GM21529 (cell line): ENCODE data around the gene SDR9C7.
"Not testable (repeated sequence)": the region's sequence is repeated elsewhere in the genome, so short reads cannot be mapped to it uniquely, and the experiment has no call there.

Source experiments
- ATAC-seq: cut with Tn5 transposase; IDR thresholded peaks from one replicate; pipeline ENCODE4 v1.9.1; 2021; ENCODE audit not compliant: unreplicated experiment

Gene SDR9C7

DNA sequence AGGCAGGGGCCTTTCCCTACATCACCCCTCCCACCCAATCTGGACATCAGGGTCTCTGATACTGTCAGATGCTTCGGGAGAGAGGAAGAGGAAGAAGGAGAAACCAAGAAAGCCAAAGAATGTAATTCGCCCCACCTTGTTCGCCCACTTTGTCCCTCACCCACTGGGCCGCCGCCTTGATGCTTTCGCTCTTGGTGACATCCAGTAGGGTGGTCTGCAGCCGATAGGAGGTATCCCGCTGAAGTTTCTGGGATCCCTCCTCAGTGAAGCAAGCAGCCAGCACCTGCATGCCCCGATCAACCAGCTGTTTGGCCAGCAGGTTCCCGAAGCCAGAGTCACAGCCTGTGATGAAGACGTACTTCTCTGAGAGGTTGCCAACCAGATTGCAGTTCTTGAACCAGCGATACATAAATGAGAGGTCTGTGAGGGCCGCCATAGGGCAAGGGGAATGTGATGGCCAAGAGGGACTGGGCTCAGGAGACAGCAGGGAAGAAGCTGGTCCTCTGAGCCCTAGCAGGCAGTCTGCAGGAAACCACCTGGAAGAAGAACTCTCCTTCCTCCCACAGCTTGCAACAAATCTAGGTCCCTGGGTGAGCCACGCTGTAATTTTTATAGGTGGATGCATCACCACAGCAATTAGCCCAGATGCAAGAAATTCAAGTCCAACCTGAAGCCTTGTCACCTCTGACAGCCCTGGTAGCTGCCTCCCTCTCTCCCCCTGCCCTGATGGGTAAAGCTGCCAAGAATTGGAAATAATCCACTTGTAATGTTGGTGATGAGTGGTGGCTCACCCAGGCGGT, at the start of gene SDR9C7:
SDR9C7 (minus strand) TSS at position 583 of the 800 bp plus-strand sequence; CDS start at position 436, 147 bp downstream.
- ATAC-seq: no peak

- no peak for ATAC-seq
Observed at GRCh38 chr12:56983386-56983785, 49.2 kb upstream of the SDR9C7 start.

GRCh38 chr12:56982578-56983236, 48.5 kb upstream of the SDR9C7 start:
- not testable (repeated sequence) for ATAC-seq

DNA sequence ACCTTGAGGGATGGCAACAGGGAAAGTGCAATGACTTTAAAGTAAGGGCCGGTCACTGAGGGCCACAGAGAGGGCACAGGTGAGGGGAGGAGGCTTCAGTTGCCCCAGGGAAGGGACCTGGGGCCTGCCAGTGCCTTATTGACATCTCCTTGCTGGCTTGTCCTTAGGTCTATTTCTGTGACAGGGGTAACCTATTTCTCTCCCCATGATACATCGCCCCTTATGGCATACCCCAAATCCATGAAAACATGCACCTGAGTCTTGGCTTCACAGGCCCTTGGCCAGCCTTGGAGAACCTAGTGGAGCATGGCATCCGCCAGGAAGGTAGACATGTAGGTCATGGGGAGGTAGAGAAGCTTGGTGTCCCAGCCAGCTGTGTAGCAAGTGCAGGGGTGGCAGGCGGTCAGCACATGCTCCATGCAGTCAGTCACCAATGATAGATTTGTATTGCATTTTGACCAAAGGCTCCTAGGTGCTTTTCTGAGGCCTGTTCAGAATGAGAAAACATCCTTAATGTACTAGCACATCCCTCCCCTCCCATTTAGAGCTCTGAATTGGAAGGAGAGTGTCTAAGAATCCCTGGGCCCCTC, 46.8 kb upstream of the SDR9C7 start:
- no peak for ATAC-seq

- ATAC-seq: no peak
Observed at GRCh38 chr12:56980268-56980667, 46.1 kb upstream of the SDR9C7 start.

DNA sequence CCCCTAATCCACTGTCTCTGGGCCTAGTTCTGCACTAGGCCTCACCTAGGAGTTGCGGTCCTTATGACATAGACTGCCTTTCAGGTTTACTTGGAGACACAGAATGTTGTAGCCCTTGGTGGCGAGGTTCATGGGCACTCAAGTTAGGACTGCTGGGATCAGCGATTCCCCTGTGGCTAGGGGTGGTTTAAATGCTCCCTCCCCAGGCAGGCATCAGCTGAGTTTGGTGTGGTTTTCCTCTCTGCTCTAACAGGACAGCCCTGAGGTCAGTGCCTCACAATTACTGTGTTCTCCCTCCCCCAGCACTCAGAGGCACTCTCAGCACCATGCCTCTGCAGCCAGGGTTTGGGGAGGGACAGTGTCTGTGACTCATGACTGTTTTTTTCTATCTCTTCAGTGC, 45.4 kb upstream of the SDR9C7 start:
- ATAC-seq: no peak

DNA sequence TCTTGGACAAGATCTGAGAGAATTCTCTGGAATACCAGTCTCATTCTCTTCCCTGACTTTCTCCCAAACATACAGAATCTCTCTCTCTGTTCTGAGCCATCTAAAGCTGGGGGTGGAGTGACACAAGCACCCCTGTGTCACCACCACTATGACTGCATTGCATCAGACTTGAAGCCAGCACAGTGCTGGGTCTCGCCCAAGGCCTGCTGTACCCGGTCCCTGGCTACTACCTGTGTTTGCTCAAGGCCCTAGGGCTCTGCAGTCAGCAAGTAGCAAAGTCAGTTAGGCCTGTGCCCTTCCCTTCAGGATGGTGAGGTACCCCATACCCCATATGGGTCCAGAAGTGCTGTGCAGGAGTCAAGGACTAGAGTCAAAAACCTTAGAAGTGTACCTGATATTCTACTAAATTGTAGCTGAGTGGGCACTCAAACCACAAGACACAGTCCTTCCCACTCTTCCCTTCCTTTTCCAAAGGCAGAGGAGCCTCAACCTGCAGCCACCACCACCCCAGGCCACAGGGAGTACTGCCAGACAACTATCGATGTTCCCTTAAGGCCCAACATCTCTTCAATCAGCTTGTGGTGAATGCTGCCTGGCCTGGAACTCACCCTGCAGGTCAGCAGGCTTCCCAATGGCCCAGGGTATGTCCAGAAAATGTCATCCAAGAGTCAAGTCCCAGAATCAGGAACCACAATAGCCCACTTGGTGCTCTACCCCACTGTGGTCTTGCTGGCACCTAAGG, 44.4 kb upstream of the SDR9C7 start:
- no peak for ATAC-seq

- not testable (repeated sequence) for ATAC-seq
Observed at GRCh38 chr12:56977361-56977760, 43.2 kb upstream of the SDR9C7 start.

GRCh38 chr12:56974224-56974623, 40.0 kb upstream of the SDR9C7 start:
- not testable (repeated sequence) for ATAC-seq

GRCh38 chr12:56968910-56969309, 34.7 kb upstream of the SDR9C7 start:
- ATAC-seq: not testable (repeated sequence)

GRCh38 chr12:56965997-56966642, 31.9 kb upstream of the SDR9C7 start:
- ATAC-seq: not testable (repeated sequence)

GRCh38 chr12:56965124-56965523, 30.9 kb upstream of the SDR9C7 start:
- not testable (repeated sequence) for ATAC-seq

DNA sequence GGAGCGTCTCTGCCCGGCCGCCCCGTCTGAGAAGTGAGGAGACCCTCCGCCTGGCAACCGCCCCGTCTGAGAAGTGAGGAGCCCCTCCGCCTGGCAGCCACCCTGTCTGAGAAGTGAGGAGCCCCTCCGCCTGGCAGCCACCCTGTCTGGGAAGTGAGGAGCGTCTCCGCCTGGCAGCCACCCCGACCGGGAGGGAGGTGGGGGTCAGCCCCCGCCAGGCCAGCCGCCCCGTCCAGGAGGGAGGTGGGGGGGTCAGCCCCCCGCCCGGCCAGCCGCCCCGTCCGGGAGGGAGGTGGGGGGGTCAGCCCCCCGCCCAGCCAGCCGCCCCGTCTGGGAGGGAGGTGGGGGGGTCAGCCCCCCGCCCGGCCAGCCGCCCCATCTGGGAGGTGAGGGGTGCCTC, 29.3 kb upstream of the SDR9C7 start:
- not testable (repeated sequence) for ATAC-seq

- not testable (repeated sequence) for ATAC-seq
Observed at GRCh38 chr12:56962247-56962646, 28.0 kb upstream of the SDR9C7 start.

GRCh38 chr12:56958422-56958821, 24.2 kb upstream of the SDR9C7 start:
- ATAC-seq: no peak

DNA sequence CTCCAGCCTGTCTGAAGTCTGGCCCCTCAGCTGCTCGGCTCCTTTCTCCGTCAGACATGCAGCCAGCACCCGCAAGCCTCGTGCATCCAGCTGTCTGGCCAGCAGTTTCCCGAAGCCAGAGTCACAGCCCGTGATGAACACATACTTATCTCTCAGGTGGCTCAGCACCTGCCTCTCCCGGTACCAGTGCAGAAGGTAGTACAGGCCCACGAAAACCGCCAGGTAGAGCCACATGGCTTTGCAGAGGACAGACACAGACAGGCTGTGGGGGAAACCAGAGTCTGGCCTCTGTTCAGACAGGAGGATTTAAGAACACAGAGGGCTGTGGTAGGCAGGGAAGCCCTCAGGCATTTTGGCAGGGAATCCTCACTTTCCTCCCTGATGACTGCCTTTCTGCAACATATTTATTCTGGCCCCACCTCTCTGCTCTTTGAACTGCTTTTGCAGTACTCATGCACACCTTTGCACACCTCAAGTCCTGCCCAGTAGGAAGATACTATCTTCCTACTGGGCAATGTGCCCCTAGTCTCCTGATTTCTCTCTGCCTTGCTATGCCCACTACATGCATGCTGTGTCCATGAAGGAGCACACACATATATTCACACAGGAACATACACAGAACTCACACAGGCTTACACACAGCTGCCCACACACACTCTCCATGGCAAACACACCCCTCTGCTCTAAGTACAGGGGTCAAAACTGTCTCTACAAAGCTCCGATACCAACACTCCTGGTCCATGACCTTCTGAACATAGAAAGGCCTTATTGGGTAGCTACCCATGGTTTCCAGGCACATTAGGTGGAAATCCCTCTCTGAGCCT, 23.2 kb upstream of the SDR9C7 start, which contains the start of gene RDH16:
RDH16 (minus strand) TSS at position 380 of the 824 bp plus-strand sequence; CDS start at position 234, 146 bp downstream.
- ATAC-seq: no peak

GRCh38 chr12:56955631-56956256, 21.5 kb upstream of the SDR9C7 start:
- ATAC-seq: no peak

- no peak for ATAC-seq
Observed at GRCh38 chr12:56954958-56955355, 20.7 kb upstream of the SDR9C7 start.
